Panc1 (cell line): ENCODE data around the gene SFT2D2. TPM values are rescaled to one million over a fixed set of nuclear protein-coding genes. Genes with fewer than 3 reads are reported as not detected.

Experiments
- ATAC-seq: fragments of 200-7000 bp; cut with Tn5 transposase; 2 replicates; pipeline ENCODE4 v1.9.1; 2020; ENCODE audit warnings: mild to moderate bottlenecking, moderate library complexity
- BruUV-seq: library from RNA; stranded (reverse); fragments of 400-500 nt; replicated peaks from 2 replicates; lab custom pipeline; 2021; lab: Mats Ljungman, UMichigan
- CTCF ChIA-PET: fragments of 300-600 bp; sonication (Branson Sonifier 250); formaldehyde crosslinking; loops from one replicate; lab custom pipeline; 2022; ENCODE audit warnings: antibody characterized with exemption; lab: Charles Lee
- POLR2A ChIA-PET: fragments of 300-600 bp; sonication (Branson Sonifier 250); formaldehyde crosslinking; loops from one replicate; lab custom pipeline; 2022; ENCODE audit warnings: antibody characterized with exemption; lab: Charles Lee
- DNase-seq: peaks from one replicate; pipeline ENCODE4 v3.0.0-alpha.2; 2010; ENCODE audit warnings: low read depth, low spot score
- H3K27ac ChIP-seq: 2 replicates; pipeline ENCODE4 v1.5.1; 2011; ENCODE audit warnings: mild to moderate bottlenecking, low read length, inconsistent platforms
- H3K27me3 ChIP-seq: fragments of 200-500 bp; sonication (Bioruptor generic); 2 replicates; pipeline ENCODE4 v1.6.0; 2014; ENCODE audit warnings: low read length, inconsistent platforms; ENCODE audit not compliant: control insufficient read depth, insufficient read depth
- H3K36me3 ChIP-seq: fragments of 200-500 bp; sonication (Bioruptor generic); 2 replicates; pipeline ENCODE4 v1.5.1; 2014; ENCODE audit warnings: inconsistent platforms, mild to moderate bottlenecking, low read length, moderate library complexity; ENCODE audit not compliant: control insufficient read depth, insufficient read depth
- H3K4me1 ChIP-seq: 2 replicates; pipeline ENCODE4 v1.5.1; 2011; ENCODE audit warnings: inconsistent platforms, mild to moderate bottlenecking, low read length, moderate library complexity; ENCODE audit not compliant: control insufficient read depth, insufficient read depth
- H3K4me3 ChIP-seq, 2 experiments: 2 replicates each; pipeline ENCODE4 v1.5.1; 2011 to 2012; ENCODE audit warnings: low read depth in 2 of 2, low read length in 2 of 2, mild to moderate bottlenecking in 2 of 2, inconsistent platforms in 1 of 2, moderate library complexity in 1 of 2
- H3K9me3 ChIP-seq: fragments of 200-500 bp; sonication (Bioruptor generic); 2 replicates; pipeline ENCODE4 v1.5.1; 2014; ENCODE audit warnings: low read depth, mild to moderate bottlenecking, inconsistent platforms, low read length, moderate library complexity; ENCODE audit not compliant: control insufficient read depth, insufficient read depth
- CTCF ChIP-seq: fragments of 450-650 bp; IDR thresholded peaks from 2 replicates; pipeline ENCODE4 v1.5.1; 2017; ENCODE audit warnings: mild to moderate bottlenecking
- POLR2AphosphoS5 ChIP-seq: IDR thresholded peaks from 2 replicates; pipeline ENCODE4 v1.6.1; 2012; ENCODE audit warnings: mild to moderate bottlenecking, low read depth, low read length, moderate library complexity
- REST ChIP-seq, 2 experiments: IDR thresholded peaks; 2 replicates each; pipeline ENCODE4 v1.6.1; 2011 to 2012; ENCODE audit warnings: low read depth in 2 of 2, control low read depth in 1 of 2, low read length in 1 of 2, mild to moderate bottlenecking in 1 of 2, moderate library complexity in 1 of 2; ENCODE audit not compliant: insufficient read depth in 1 of 2
- SIN3A ChIP-seq: IDR thresholded peaks from 2 replicates; pipeline ENCODE4 v1.6.1; 2012; ENCODE audit warnings: low read depth, mild to moderate bottlenecking, low read length, moderate library complexity, borderline replicate concordance; ENCODE audit not compliant: insufficient read depth
- TCF7L2 ChIP-seq: IDR thresholded peaks from 2 replicates; pipeline ENCODE4 v1.6.1; 2011; ENCODE audit warnings: mild to moderate bottlenecking, low read depth, low read length, inconsistent platforms
- in situ Hi-C: cut with HindIII; loops from 2 replicates; pipeline ENCODE4 v1.10.0; 2016; ENCODE audit warnings: low sequenced_read_pairs, low pct_unique_long_range_greater_than_20kb
- intact Hi-C: fragments of 100-400 bp; cut with micrococcal nuclease; formaldehyde crosslinking; loops from one replicate; pipeline ENCODE4 v1.10.0; 2022; ENCODE audit not compliant: unreplicated experiment
- total RNA-seq: library from RNA; stranded (reverse); gene quantifications from one replicate; pipeline ENCODE4 v1.2.1, GENCODE V29; 2021; ENCODE audit not compliant: unreplicated experiment

SFT2D2 gene
- total RNA-seq, 1 experiment from 2014 or later: 68.1 TPM

GRCh38 chr1:168287237-168287664 is 61.4 kb downstream of the SFT2D2 start:
- no TSS peak for BruUV-seq
- H3K9me3 ChIP-seq: no peaks in the 10 kb centered on the region
- no peaks in the 10 kb centered on the region for H3K27me3 ChIP-seq
- ATAC-seq (no peak), DNase-seq (no peak)
- H3K36me3 ChIP-seq: no peaks in the 10 kb centered on the region
- no peak overlapping the region for H3K4me3 ChIP-seq
- H3K4me1 ChIP-seq: no peaks in the 10 kb centered on the region; the same call in 1 of the 2 replicates
- in situ Hi-C loops: no loop called here
- CTCF ChIA-PET: no interaction called here
- intact Hi-C loops: no loop called here
- no peak overlapping the region for H3K27ac ChIP-seq
- POLR2A ChIA-PET: no interaction called here
- no peak for TF ChIP-seq CTCF
- TF ChIP-seq TCF7L2: no peak
- no peak for TF ChIP-seq SIN3A
- no peak for TF ChIP-seq POLR2AphosphoS5
- TF ChIP-seq REST (IDR thresholded peaks at IDR 0.05; ENCODE audit: insufficient read depth in 1 of 2, low read depth in 2 of 2, low read length in 1 of 2): no peak

- DNase-seq (no peak), ATAC-seq (no peak)
- no peak for TF ChIP-seq TCF7L2
- no peak for TF ChIP-seq REST (IDR thresholded peaks at IDR 0.05; ENCODE audit: insufficient read depth in 1 of 2, low read depth in 2 of 2, low read length in 1 of 2)
- TF ChIP-seq POLR2AphosphoS5: no peak
- no peak for TF ChIP-seq CTCF
- no peak for TF ChIP-seq SIN3A
- in situ Hi-C loops (no loop called here), intact Hi-C loops (no loop called here)
- Histone ChIP-seq H3K4me3 (no peak overlapping the region), H3K4me1 (no peaks in the 10 kb centered on the region; the same call in 1 of the 2 replicates), H3K27me3 (no peaks in the 10 kb centered on the region), H3K27ac (no peak overlapping the region), H3K36me3 (no peaks in the 10 kb centered on the region), H3K9me3 (no peaks in the 10 kb centered on the region)
- POLR2A ChIA-PET: no interaction called here
- CTCF ChIA-PET: no interaction called here
- BruUV-seq: no TSS peak
These were observed 62.7 kb downstream of the SFT2D2 start for GRCh38 chr1:168288311-168289052.
